ENCODE results near the gene RHCE.

- TF ChIP-seq EZH2 (IDR thresholded peaks at IDR 0.05; ENCODE audit: borderline replicate concordance, low read depth, low read length, poor library complexity, severe bottlenecking) = no peak
- TF ChIP-seq, protein P1, sequence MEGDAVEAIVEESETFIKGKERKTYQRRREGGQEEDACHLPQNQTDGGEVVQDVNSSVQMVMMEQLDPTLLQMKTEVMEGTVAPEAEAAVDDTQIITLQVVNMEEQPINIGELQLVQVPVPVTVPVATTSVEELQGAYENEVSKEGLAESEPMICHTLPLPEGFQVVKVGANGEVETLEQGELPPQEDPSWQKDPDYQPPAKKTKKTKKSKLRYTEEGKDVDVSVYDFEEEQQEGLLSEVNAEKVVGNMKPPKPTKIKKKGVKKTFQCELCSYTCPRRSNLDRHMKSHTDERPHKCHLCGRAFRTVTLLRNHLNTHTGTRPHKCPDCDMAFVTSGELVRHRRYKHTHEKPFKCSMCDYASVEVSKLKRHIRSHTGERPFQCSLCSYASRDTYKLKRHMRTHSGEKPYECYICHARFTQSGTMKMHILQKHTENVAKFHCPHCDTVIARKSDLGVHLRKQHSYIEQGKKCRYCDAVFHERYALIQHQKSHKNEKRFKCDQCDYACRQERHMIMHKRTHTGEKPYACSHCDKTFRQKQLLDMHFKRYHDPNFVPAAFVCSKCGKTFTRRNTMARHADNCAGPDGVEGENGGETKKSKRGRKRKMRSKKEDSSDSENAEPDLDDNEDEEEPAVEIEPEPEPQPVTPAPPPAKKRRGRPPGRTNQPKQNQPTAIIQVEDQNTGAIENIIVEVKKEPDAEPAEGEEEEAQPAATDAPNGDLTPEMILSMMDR (conservative IDR thresholded peaks at IDR 0.05; ENCODE audit: low read depth, low read length) = no peak
Observed at GRCh38 chr1:25451908-25452307, 31.3 kb upstream of the RHCE start.

Data from A673 (cell line).